GM20000 (cell line): ENCODE data around the gene PRICKLE2.

ENCODE experiments used
- DNase-seq: peaks from one replicate; pipeline ENCODE4 v3.0.0; 2012; ENCODE audit warnings: low spot score
- CTCF ChIP-seq: IDR thresholded peaks from 2 replicates; pipeline ENCODE4 v1.5.1; 2012; ENCODE audit warnings: mild to moderate bottlenecking, control low read depth; ENCODE audit errors: extremely low read depth, missing control alignments

The PRICKLE2 gene

GRCh38 chr3:64104691-64105111 is 120.6 kb downstream of the PRICKLE2 start:
- no peak for TF ChIP-seq CTCF
- no peak for DNase-seq

- TF ChIP-seq CTCF = no peak
- no peak for DNase-seq
These were observed 121.3 kb downstream of the PRICKLE2 start for GRCh38 chr3:64104006-64104405.

GRCh38 chr3:64103131-64103530 is 122.1 kb downstream of the PRICKLE2 start:
- DNase-seq = no peak
- TF ChIP-seq CTCF = no peak

- DNase-seq = no peak
- TF ChIP-seq CTCF = no peak
These were observed 123.1 kb downstream of the PRICKLE2 start for GRCh38 chr3:64102147-64102546.

- no peak for TF ChIP-seq CTCF
- DNase-seq = no peak
These were observed 126.0 kb downstream of the PRICKLE2 start for GRCh38 chr3:64099316-64099715.

DNA sequence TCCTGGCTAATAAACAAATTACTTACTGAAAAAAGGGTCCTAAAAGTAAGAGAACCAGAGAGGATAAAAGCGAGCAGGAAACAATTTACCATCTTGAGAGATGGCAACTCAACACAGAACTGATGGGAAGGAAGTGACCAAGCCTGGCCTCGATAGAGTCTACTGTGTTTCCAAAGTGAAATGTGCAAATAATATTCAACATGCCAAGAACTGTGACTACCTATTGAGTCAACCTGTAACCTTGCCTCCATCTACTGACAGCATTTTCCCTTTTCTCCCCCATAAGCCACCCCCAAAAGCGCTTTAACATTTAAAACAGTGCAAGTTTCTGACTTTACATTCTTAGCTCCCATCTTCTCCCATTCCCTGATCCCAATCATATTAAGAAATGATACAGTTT is 126.6 kb downstream of the PRICKLE2 start:
- no peak for DNase-seq
- TF ChIP-seq CTCF = no peak

GRCh38 chr3:64097920-64098319 is 127.3 kb downstream of the PRICKLE2 start:
- DNase-seq = no peak
- TF ChIP-seq CTCF = no peak

- TF ChIP-seq CTCF = no peak
- DNase-seq = no peak
These were observed 129.5 kb downstream of the PRICKLE2 start for GRCh38 chr3:64095802-64096201.
